Activated effector memory CD4-positive, alpha-beta T cell treated with anti-CD3 and anti-CD28 coated beads, Interleukin-2, amount 50 U/mL, for 16 hours (primary cell): ENCODE results near the gene HUWE1.
"Not testable (repeated sequence)": the region's sequence is repeated elsewhere in the genome, so short reads cannot be mapped to it uniquely, and the experiment has no call there.

Experiments used
- DNase-seq: peaks from one replicate; pipeline ENCODE4 v3.0.0-alpha.2; 2020

The HUWE1 gene

GRCh38 chrX:53686151-53686885, at the start of gene HUWE1:
Gene HUWE1, minus strand, starts transcription at chrX:53686719. Its CDS starts 32,612 bp downstream, at chrX:53654107.
- DNase-seq, result peak; percentile 94

- peak; percentile 63 for DNase-seq
Observed at GRCh38 chrX:53732797-53733196, 46.3 kb upstream of the HUWE1 start.

GRCh38 chrX:53729751-53730150, 43.2 kb upstream of the HUWE1 start:
- DNase-seq, result no peak

GRCh38 chrX:53728506-53728905, 42.0 kb upstream of the HUWE1 start:
- DNase-seq, result no peak

GRCh38 chrX:53724872-53725271, 38.4 kb upstream of the HUWE1 start:
- no peak for DNase-seq

GRCh38 chrX:53723381-53723780, 36.9 kb upstream of the HUWE1 start:
- DNase-seq, result no peak

- not testable (repeated sequence) for DNase-seq
Observed at GRCh38 chrX:53721610-53722009, 35.1 kb upstream of the HUWE1 start.

- DNase-seq, result not testable (repeated sequence)
Observed at GRCh38 chrX:53719666-53720065, 33.1 kb upstream of the HUWE1 start.

GRCh38 chrX:53718073-53718472, 31.6 kb upstream of the HUWE1 start:
- DNase-seq, result no peak

- DNase-seq, result no peak
Observed at GRCh38 chrX:53717205-53717604, 30.7 kb upstream of the HUWE1 start.

GRCh38 chrX:53716328-53717088, 30.0 kb upstream of the HUWE1 start:
- peak; percentile 78 for DNase-seq

- no peak for DNase-seq
Observed at GRCh38 chrX:53715346-53715924, 28.9 kb upstream of the HUWE1 start.

- DNase-seq, result peak; percentile 85
Observed at GRCh38 chrX:53714580-53715345, 28.2 kb upstream of the HUWE1 start.

- no peak for DNase-seq
Observed at GRCh38 chrX:53713987-53714579, 27.6 kb upstream of the HUWE1 start.

GRCh38 chrX:53711436-53711835, 24.9 kb upstream of the HUWE1 start:
- no peak for DNase-seq

- no peak for DNase-seq
Observed at GRCh38 chrX:53704854-53705253, 18.3 kb upstream of the HUWE1 start.

- DNase-seq, result no peak
Observed at GRCh38 chrX:53704294-53704693, 17.8 kb upstream of the HUWE1 start.

- no peak for DNase-seq
Observed at GRCh38 chrX:53695946-53696549, 9.5 kb upstream of the HUWE1 start.

- DNase-seq, result no peak
Observed at GRCh38 chrX:53694642-53695041, 8.1 kb upstream of the HUWE1 start.

GRCh38 chrX:53688300-53688699, 1.8 kb upstream of the HUWE1 start:
- DNase-seq, result no peak

- DNase-seq, result no peak
Observed at GRCh38 chrX:53685711-53686110, 808 bp downstream of the HUWE1 start.
